ENCODE data around the gene LRCH3. TPM values are rescaled to one million over a fixed set of nuclear protein-coding genes. Genes with fewer than 3 reads are reported as not detected.

The LRCH3 gene
- total RNA-seq, 1 donor from 2014 or later = 77.0 TPM

GRCh38 chr3:197791892-197792647 is 1.0 kb downstream of the LRCH3 start:
- peak; percentile 50 to 52 for DNase-seq (ENCODE audit: low read depth in 2 of 2)

DNA sequence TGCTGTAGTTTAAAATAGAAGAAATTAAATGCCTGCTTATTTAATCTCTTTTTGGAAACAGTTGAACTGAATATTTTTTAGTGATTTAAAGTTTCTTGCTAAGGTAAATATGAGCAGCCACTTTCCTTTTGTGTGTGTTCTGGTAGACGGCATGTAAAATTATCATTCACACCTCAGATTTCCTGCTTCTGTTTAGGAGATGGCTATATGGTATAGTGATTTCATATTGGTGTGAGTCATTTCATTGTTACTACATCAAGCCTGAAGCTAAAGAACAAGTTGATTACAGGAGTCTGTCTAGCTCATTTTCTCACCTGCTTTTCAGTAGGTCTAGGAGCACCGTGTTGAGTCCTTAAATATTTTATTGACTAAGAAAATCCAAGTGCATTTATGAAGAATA is 2.2 kb downstream of the LRCH3 start:
- DNase-seq (ENCODE audit: low read depth in 2 of 2) = peak; percentile 76 to 80

DNA sequence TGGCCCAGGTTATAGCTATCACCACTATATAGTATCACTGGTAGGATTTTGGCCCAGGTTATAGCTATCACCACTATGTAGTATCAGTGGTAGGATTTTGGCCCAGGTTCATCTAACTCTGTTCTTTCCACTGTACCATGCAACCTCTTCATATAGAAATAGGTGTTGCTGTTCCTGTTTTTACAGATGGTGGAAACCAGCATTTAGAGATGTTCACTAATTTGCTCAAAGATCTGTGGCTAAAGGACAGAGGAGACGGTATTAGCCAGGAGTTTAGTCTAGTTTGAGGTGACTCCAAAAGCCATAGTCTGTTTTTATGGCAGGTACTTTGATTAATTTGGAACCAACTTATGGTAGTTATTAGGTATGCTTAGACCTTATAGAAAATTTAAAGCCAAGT is 3.1 kb downstream of the LRCH3 start:
- no peak for DNase-seq (ENCODE audit: low read depth in 2 of 2)

- peak in 1 of 2 donors; percentile 8 for DNase-seq (ENCODE audit: low read depth in 2 of 2)
Observed at GRCh38 chr3:197795200-197795599, 4.1 kb downstream of the LRCH3 start.

- DNase-seq (ENCODE audit: low read depth in 2 of 2) = no peak
Observed at GRCh38 chr3:197796087-197796486, 5.0 kb downstream of the LRCH3 start.

DNA sequence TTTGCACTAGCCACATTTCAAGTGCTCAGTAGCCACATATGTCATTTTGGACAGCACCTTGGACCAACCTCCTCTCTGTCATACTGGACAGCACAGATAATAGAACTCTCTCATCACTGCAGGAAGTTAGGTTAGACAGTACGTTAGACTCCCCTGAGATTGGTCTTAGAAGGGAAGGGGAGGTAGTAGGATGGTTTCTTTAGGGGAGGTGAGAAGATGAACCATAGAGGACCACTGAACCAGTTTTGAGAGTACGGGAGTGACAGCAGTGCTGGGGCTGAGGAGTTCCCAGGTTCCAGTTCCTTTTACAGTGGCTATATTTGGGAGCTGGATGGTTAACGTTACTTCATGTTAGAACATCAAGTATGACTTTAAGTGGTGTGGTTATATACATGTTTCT is 7.8 kb downstream of the LRCH3 start:
- no peak for DNase-seq (ENCODE audit: low read depth in 2 of 2)

DNA sequence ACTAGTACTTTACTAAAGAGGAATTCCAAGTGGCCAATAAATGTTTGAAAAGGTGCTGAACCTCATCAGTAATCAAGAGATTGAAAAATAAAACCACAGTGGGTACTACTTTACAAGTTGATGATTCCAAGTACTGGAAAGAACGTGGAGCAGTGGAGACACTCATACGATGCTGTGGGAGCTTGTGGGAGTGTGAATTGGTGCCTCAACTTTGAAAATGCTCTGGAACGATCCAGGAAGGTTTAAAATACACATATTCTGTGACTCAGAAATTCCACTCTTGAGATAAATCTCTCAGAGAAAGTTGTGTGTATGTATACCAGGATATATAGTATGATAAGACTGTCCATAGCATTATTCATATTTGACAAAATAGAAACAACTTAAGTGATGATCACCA is 9.3 kb downstream of the LRCH3 start:
- no peak for DNase-seq (ENCODE audit: low read depth in 2 of 2)

DNA sequence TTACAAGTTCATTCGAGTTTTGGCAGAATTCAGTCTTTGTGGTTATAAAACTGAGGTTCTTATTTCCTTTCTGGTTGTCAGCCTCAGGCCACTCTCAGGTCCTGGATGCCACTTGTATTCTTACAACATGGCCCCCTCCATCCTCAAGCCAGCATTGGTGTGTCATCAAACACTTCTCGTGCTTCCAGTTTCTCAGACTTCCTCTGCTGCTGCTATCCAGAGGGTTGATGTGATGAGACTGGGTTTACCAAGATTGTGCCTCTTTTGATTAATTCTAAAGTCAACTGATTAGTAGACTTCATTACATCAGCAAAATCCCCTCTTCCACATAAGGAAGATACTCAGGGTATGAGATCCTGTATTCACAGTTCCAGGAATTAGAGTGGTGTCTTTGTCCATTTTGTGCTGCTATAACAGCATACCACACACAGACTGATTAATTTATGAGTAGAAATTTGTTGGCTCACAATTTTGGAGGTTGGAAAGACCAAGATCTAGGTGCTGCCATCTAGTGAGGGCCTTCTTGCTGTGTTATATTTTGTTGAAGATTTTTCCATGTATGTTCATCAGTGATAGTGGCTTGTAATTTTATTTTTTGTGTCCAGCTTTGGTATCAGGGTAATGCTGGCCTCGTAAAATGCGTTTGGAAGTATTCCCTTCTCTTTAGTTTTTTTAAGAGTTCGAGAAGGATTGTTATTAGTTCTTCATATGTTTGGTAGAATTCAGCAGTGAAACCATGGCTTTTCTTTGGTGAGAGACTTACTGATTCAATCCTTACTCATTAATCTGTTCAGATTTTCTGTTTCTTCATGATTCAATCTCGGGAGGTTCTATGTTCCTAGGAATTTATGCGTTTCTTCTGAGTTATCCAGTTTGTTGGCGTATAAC is 11.1 kb downstream of the LRCH3 start:
- peak; percentile 36 to 46 for DNase-seq (ENCODE audit: low read depth in 2 of 2)

GRCh38 chr3:197802779-197803459 is 11.9 kb downstream of the LRCH3 start:
- peak; percentile 5 to 23 for DNase-seq (ENCODE audit: low read depth in 2 of 2)

DNA sequence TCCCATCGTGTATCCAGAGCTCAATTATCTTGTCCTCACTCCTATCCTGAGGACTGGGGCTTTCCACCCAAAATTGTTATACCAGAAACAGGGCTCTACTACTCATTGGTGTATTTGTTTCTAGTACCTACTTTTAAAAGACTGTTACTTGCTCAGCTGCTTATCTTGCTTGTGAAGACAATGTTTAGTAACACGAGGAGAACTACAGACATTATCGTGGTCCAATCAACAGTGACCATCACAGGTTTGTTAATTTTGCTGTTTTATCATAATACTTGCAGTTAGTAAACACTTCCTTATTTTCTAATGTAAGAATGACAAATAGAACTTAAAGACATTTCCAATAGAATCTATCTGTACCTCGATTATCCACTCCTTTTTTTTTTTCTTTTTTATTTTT is 13.5 kb downstream of the LRCH3 start:
- DNase-seq (ENCODE audit: low read depth in 2 of 2) = no peak

- DNase-seq (ENCODE audit: low read depth in 2 of 2) = no peak
Observed at GRCh38 chr3:197807969-197808587, 17.0 kb downstream of the LRCH3 start.

DNA sequence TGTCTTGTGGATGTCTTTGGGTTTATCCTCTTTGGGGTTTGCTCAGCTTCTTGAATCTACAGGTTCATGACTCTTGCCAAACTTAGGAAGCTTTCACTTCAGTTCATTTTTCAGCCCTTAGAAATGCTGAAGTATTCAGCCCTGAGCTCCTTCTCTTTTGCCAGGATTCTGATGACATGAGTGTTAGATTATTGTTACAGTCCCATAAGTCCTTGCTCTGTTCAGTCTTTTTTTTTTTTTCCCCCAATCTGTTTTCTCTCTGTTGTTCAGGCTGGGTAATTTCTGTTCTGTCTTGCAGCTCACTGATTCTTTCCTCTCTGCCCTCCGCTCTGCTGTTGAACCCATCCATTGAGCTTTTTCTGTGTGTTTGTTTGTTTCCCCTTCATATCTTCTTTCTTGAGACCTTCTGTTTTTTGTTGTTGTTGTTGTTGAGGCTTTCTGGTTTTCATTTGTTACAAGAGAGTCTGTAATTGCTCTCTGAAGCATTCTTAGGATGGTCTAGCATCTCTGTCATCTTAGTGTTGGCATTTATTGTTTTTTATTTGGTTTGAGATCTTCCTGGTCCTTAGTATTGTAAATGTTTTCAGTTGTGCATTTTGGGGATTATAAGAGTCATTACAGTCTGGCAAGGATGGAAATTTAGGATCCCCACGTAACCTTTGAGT is 18.4 kb downstream of the LRCH3 start:
- no peak for DNase-seq (ENCODE audit: low read depth in 2 of 2)

DNA sequence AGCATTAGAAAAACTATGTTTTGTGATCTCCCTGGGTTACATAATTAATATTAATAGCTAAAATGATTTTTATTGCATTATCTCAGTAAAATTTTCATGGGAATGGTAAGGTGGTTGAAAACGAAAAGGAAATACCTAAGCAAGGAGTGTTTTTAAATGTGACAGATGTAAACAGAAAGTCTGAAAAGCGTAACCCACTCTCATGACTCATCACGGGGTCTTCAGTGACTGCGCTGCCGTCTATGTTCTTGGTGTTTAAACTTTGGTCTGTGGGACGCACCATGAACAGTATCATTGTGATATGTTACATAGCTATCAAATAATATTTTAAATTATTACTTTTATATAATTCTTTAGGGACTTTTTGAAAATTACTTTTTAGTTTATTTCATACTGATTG is 19.8 kb downstream of the LRCH3 start:
- no peak for DNase-seq (ENCODE audit: low read depth in 2 of 2)

DNA sequence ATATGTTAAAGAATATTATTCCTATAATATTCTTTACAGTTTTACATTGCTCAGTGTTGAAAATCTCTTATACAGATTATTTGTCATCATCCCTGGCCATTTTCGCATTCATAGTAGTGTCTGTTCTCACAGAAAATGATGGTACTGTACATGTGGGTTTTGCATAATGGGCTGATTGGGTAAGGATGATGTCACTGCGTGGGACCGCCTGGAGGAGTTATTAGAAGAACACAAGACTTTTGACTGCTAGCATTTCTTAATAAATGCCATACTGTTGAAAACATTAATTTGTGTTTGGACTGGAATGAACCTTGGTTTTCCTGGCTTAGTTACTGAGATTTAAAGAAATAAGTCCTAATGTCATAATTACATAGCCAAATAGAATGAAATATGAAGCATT is 20.3 kb downstream of the LRCH3 start:
- DNase-seq (ENCODE audit: low read depth in 2 of 2) = no peak

DNA sequence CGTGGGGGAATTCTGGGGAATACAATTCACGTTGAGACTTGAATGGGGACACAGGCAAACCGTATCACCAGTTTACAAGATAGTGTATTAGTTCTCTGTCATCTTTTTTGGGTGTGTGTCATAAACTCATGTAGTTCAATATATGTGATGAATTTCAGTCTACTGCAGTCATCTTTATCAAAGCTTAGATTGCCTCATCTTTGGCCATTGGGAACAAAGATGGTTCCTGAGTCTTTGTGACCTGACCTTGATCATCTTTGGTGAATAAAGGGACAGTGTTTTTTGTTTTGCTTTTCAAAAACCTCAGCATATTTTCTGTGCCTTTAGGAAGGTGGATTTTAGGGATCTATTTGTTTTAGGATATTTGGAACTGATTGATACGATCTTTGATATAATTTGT is 23.3 kb downstream of the LRCH3 start:
- no peak for DNase-seq (ENCODE audit: low read depth in 2 of 2)

- DNase-seq (ENCODE audit: low read depth in 2 of 2) = no peak
Observed at GRCh38 chr3:197820550-197821335, 29.7 kb downstream of the LRCH3 start.

DNA sequence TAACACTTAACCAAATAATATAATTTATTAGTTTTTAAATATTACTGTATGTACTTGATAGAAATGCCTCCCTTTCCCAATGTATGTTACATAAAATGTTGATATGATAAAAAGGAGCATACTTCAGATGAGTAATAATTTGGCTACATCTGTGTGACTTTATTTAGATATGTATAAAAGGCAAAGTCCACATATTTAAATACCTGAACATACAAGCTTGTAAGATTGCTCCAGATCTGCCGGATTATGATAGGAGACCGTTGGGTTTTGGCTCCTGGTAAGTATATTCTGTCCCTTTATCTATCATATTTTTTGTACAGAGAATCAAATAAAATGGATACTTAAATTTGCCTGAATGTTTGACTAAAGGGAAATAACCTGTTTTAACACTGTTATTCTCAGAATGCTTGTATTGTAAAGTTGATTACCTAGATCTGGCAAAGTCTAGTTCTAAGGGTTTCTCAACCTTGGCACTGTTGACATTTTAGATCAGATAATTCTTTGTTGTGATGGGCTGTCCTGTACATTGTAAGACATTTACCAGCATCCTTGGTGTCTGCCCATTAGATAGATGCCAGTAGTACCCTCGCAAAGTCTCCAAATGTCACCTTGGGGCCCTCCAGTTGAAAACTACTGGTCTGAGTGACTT is 38.5 kb downstream of the LRCH3 start:
- no peak for DNase-seq (ENCODE audit: low read depth in 2 of 2)

DNA sequence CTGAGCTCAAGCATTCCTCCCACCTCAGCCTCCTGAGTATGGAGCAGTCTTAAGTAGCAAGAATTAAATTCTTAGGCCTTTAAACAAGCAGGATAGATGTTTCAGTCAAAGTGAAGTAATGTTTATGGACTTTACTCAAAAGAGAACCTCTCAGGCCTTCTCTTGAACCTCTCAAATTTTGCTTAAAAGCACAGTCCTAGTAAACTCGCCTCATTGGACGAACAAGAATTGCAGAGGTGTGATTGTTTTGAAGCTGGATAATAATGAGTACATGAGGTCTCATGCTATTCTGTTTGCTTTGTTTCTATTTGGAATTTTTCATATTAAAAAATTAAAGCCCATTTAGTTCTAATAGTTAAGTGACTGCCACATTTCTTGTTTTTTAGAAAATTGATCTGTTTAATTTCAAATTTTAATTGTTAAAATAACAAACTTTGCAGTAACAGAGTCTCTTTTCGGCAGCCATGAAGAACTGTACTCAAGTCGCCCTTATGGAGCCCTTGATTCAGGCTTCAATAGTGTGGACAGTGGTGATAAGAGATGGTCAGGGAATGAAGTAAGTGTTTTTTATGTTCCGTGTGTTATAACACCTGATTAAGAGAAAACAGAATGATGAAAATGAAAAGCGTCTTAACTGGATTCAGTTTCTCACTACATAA is 39.4 kb downstream of the LRCH3 start:
- no peak for DNase-seq (ENCODE audit: low read depth in 2 of 2)

DNA sequence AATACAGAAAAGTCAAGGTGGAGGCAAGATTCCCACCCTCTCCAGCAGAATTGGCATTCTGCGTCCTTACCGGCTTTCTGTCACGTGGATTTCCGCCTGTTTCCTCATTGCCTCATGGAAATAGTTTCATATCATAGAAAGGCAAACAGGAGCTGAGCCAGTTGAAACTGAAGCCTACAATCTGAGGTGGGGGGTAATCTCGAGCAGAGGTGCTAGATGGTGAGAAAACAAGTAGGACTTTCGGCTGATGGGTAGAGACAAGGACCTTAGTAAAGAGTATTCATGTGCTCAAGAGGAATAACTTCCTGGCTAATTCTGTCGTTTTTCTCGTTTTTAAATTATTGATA is 39.9 kb downstream of the LRCH3 start:
- no peak for DNase-seq (ENCODE audit: low read depth in 2 of 2)

All from lung microvascular endothelial cell (primary cell).